Liver (tissue), 9 donors: ENCODE results near the gene ZRANB1. TPM values are rescaled to one million over a fixed set of nuclear protein-coding genes. Genes with fewer than 3 reads are reported as not detected.

Source experiments
- DNase-seq: peaks from one replicate; pipeline ENCODE4 v3.0.0-alpha.2; 2017; ENCODE audit warnings: low spot score
- H3K27ac ChIP-seq, 2 donors: one replicate each; pipeline ENCODE4 v1.7.0; 2013; ENCODE audit warnings: inconsistent platforms in 2 of 2, low read length in 2 of 2, control low read depth in 1 of 2, low read depth in 1 of 2, mild to moderate bottlenecking in 1 of 2
- H3K27me3 ChIP-seq, 4 donors: one replicate each; pipeline versions ENCODE4 v1.6.1 to v1.7.0; 2013; ENCODE audit warnings: low read length in 3 of 4, inconsistent platforms in 1 of 4, mild to moderate bottlenecking in 1 of 4, moderate library complexity in 1 of 4; ENCODE audit not compliant: control insufficient read depth in 4 of 4, insufficient read depth in 4 of 4
- H3K36me3 ChIP-seq, 4 donors: one replicate each; pipeline versions ENCODE4 v1.6.1 to v1.7.0; 2013; ENCODE audit warnings: low read length in 3 of 4, mild to moderate bottlenecking in 3 of 4, low read depth in 1 of 4, moderate library complexity in 1 of 4; ENCODE audit not compliant: control insufficient read depth in 4 of 4, insufficient read depth in 3 of 4
- H3K4me1 ChIP-seq, 4 donors: one replicate each; pipeline versions ENCODE4 v1.6.1 to v1.7.0; 2013; ENCODE audit warnings: low read length in 3 of 4, mild to moderate bottlenecking in 3 of 4, moderate library complexity in 1 of 4; ENCODE audit not compliant: control insufficient read depth in 4 of 4, insufficient read depth in 4 of 4
- H3K4me3 ChIP-seq, 3 donors: one replicate each; pipeline versions ENCODE4 v1.6.1 to v1.7.0; 2013; ENCODE audit warnings: low read length in 3 of 3, control low read depth in 1 of 3, low read depth in 1 of 3, mild to moderate bottlenecking in 1 of 3
- H3K9ac ChIP-seq, 2 donors: one replicate each; pipeline ENCODE4 v1.7.0; 2013; ENCODE audit warnings: low read length in 2 of 2, mild to moderate bottlenecking in 2 of 2, moderate library complexity in 2 of 2, control low read depth in 1 of 2, low read depth in 1 of 2
- H3K9me3 ChIP-seq, 4 donors: one replicate each; pipeline versions ENCODE4 v1.6.1 to v1.7.0; 2013; ENCODE audit warnings: low read length in 3 of 4; ENCODE audit not compliant: control insufficient read depth in 4 of 4
- EGR1 ChIP-seq, 2 donors: IDR thresholded peaks; 2 replicates each; pipeline ENCODE4 v1.6.1; 2016 to 2018; ENCODE audit warnings: antibody characterized with exemption in 2 of 2, low read depth in 2 of 2
- FOXA1 ChIP-seq: IDR thresholded peaks from 2 replicates; pipeline ENCODE4 v1.6.1; 2016; ENCODE audit warnings: antibody characterized with exemption
- FOXA2 ChIP-seq: IDR thresholded peaks from 2 replicates; pipeline ENCODE4 v1.6.1; 2016; ENCODE audit warnings: antibody characterized with exemption
- GABPA ChIP-seq, 2 donors: IDR thresholded peaks in 1 of 2; conservative IDR thresholded peaks in 1 of 2; 2 replicates each; pipeline ENCODE4 v1.6.1; 2016; ENCODE audit warnings: antibody characterized with exemption in 2 of 2, mild to moderate bottlenecking in 1 of 2, moderate library complexity in 1 of 2
- HNF4A ChIP-seq, 2 donors: conservative IDR thresholded peaks; 2 replicates each; pipeline ENCODE4 v1.6.1; 2016; ENCODE audit warnings: antibody characterized with exemption in 2 of 2, mild to moderate bottlenecking in 2 of 2
- HNF4G ChIP-seq: IDR thresholded peaks from 2 replicates; pipeline ENCODE4 v1.6.1; 2016; ENCODE audit warnings: antibody characterized with exemption
- JUND ChIP-seq, 2 donors: IDR thresholded peaks; 2 replicates each; pipeline ENCODE4 v1.6.1; 2016; ENCODE audit warnings: antibody characterized with exemption in 2 of 2
- MAX ChIP-seq: IDR thresholded peaks from 2 replicates; pipeline ENCODE4 v1.6.1; 2016; ENCODE audit warnings: antibody characterized with exemption
- NR2F2 ChIP-seq: IDR thresholded peaks from 2 replicates; pipeline ENCODE4 v1.6.1; 2016; ENCODE audit warnings: antibody characterized with exemption
- RAD21 ChIP-seq, 2 donors: IDR thresholded peaks; 2 replicates each; pipeline ENCODE4 v1.6.1; 2016; ENCODE audit warnings: antibody characterized with exemption in 2 of 2, mild to moderate bottlenecking in 2 of 2
- RXRA ChIP-seq, 2 donors: IDR thresholded peaks; 2 replicates each; pipeline ENCODE4 v1.6.1; 2017 to 2018; ENCODE audit warnings: antibody characterized with exemption in 2 of 2, mild to moderate bottlenecking in 1 of 2
- SP1 ChIP-seq: IDR thresholded peaks from 2 replicates; pipeline ENCODE4 v1.6.1; 2018; ENCODE audit warnings: antibody characterized with exemption, mild to moderate bottlenecking
- TAF1 ChIP-seq: conservative IDR thresholded peaks from 2 replicates; pipeline ENCODE4 v1.6.1; 2016; ENCODE audit warnings: antibody characterized with exemption, mild to moderate bottlenecking
- YY1 ChIP-seq: IDR thresholded peaks from 2 replicates; pipeline ENCODE4 v1.6.1; 2016; ENCODE audit warnings: antibody characterized with exemption, mild to moderate bottlenecking
- ZBTB33 ChIP-seq: IDR thresholded peaks from 2 replicates; pipeline ENCODE4 v1.6.1; 2016; ENCODE audit warnings: antibody characterized with exemption
- WGBS: extraction: QIAGEN DNeasy Blood & Tissue Kit; methylation state at CpG from one replicate; pipeline ENCODE4 v1.1.7; 2013; 5-methylcytosine and 5-hydroxymethylcytosine counted together
- polyA plus RNA-seq, 2 donors: library from polyadenylated mRNA; stranded (reverse) in 1 of 2; unstranded in 1 of 2; fragments of 200-250 nt in 1 of 2; fragments of >200 nt in 1 of 2; fragmentation: Nextera tagmentation in 1 of 2; extraction: Ambion mirVana in 1 of 2; gene quantifications; one replicate each; pipeline versions ENCODE4 v1.2.1 to v1.2.3, GENCODE V29; 2013 to 2015
- total RNA-seq, 2 donors: library from RNA; depleted of rRNA; stranded (reverse); fragments of >200 nt; gene quantifications; one replicate each; pipeline ENCODE4 v1.2.3, GENCODE V29; 2014
- TF ChIP-seq, protein P1 (sequence below): IDR thresholded peaks from 2 replicates; pipeline ENCODE4 v1.6.1; 2016; ENCODE audit warnings: antibody characterized with exemption
- TF ChIP-seq, protein P2 (sequence below): IDR thresholded peaks from 2 replicates; pipeline ENCODE4 v1.6.1; 2016; ENCODE audit warnings: antibody characterized with exemption, mild to moderate bottlenecking
- donor health status: healthy.
- donor health status: healthy.
- donor health status: healthy.
- donor health status: healthy.
- donor health status: healthy.

Gene ZRANB1
- total and polyA plus RNA-seq, 4 donors: 6.2 to 32.5 (median 14.4) TPM

GRCh38 chr10:124975977-124976514 is 34.1 kb downstream of the ZRANB1 start (continued):
- TF ChIP-seq ZBTB33: no peak
- no peak for TF ChIP-seq EGR1 (IDR thresholded peaks at IDR 0.05; ENCODE audit: low read depth in 2 of 2)
- TF ChIP-seq RXRA (IDR thresholded peaks at IDR 0.05): no peak
- no peak for TF ChIP-seq MAX
- TF ChIP-seq FOXA1: no peak
- no peak for TF ChIP-seq TAF1
- TF ChIP-seq RAD21 (IDR thresholded peaks at IDR 0.05): no peak
- no peak for TF ChIP-seq HNF4G
- no peak for TF ChIP-seq GABPA (IDR thresholded peaks at IDR 0.05 in 1 of 2, conservative IDR thresholded peaks at IDR 0.05 in 1 of 2)
- no peak for TF ChIP-seq YY1
- no peak for TF ChIP-seq NR2F2
- TF ChIP-seq JUND (IDR thresholded peaks at IDR 0.05): no peak
- TF ChIP-seq, protein P1, sequence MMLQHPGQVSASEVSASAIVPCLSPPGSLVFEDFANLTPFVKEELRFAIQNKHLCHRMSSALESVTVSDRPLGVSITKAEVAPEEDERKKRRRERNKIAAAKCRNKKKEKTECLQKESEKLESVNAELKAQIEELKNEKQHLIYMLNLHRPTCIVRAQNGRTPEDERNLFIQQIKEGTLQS: no peak

DNA sequence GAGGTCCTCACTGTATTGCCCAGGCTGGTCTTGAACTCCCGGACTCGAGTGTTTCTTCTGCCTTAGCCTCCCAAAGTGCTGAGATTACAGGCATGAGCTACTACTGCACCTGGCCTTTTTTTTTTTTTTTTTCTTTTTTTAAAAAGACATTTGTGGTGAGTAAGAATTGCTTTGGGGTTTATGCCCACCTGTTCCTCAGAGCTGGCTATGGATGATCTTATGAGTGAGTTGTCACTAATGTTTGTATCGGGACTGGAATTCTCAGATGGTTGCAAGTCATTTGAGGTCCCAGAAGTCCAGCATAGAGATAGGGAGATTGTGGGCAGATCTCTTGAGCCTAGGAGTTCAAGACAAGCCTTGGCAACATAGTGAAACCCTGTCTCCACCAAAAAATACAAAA is 35.2 kb downstream of the ZRANB1 start:
- 94% methylated on average over 3 of the region's 3 CpGs for WGBS
- H3K4me1 ChIP-seq: peaks cover 0 to 3% (median 1%) of the 10 kb centered on the region in 4 donors
- peaks cover 5 to 25% (median 15%) of the 10 kb centered on the region in 4 donors for H3K36me3 ChIP-seq
- H3K9ac ChIP-seq: no peak overlapping the region
- no peaks in the 10 kb centered on the region for H3K27me3 ChIP-seq
- no peak overlapping the region for H3K27ac ChIP-seq
- H3K9me3 ChIP-seq: no peaks in the 10 kb centered on the region
- TF ChIP-seq HNF4A (conservative IDR thresholded peaks at IDR 0.05) (no peak), FOXA2 (no peak), TAF1 (no peak), FOXA1 (no peak)
- TF ChIP-seq, protein P1: no peak
- H3K4me3 ChIP-seq: no peak overlapping the region
- DNase-seq: no peak

GRCh38 chr10:124977648-124978375 is 35.9 kb downstream of the ZRANB1 start:
- no peak overlapping the region for H3K27ac ChIP-seq
- no peak overlapping the region for H3K9ac ChIP-seq
- H3K27me3 ChIP-seq: no peaks in the 10 kb centered on the region
- no peak for DNase-seq
- WGBS: 65% methylated on average over 4 of the region's 4 CpGs
- H3K9me3 ChIP-seq: no peaks in the 10 kb centered on the region
- H3K36me3 ChIP-seq: peaks cover 5 to 30% (median 15%) of the 10 kb centered on the region in 4 donors
- H3K4me3 ChIP-seq: no peak overlapping the region
- H3K4me1 ChIP-seq: peaks cover 0 to 6% (median 4%) of the 10 kb centered on the region in 4 donors
- no peak for TF ChIP-seq EGR1 (IDR thresholded peaks at IDR 0.05; ENCODE audit: low read depth in 2 of 2)
- no peak for TF ChIP-seq ZBTB33
- no peak for TF ChIP-seq FOXA1
- TF ChIP-seq YY1: no peak
- TF ChIP-seq FOXA2: no peak
- no peak for TF ChIP-seq NR2F2
- TF ChIP-seq, protein P2, sequence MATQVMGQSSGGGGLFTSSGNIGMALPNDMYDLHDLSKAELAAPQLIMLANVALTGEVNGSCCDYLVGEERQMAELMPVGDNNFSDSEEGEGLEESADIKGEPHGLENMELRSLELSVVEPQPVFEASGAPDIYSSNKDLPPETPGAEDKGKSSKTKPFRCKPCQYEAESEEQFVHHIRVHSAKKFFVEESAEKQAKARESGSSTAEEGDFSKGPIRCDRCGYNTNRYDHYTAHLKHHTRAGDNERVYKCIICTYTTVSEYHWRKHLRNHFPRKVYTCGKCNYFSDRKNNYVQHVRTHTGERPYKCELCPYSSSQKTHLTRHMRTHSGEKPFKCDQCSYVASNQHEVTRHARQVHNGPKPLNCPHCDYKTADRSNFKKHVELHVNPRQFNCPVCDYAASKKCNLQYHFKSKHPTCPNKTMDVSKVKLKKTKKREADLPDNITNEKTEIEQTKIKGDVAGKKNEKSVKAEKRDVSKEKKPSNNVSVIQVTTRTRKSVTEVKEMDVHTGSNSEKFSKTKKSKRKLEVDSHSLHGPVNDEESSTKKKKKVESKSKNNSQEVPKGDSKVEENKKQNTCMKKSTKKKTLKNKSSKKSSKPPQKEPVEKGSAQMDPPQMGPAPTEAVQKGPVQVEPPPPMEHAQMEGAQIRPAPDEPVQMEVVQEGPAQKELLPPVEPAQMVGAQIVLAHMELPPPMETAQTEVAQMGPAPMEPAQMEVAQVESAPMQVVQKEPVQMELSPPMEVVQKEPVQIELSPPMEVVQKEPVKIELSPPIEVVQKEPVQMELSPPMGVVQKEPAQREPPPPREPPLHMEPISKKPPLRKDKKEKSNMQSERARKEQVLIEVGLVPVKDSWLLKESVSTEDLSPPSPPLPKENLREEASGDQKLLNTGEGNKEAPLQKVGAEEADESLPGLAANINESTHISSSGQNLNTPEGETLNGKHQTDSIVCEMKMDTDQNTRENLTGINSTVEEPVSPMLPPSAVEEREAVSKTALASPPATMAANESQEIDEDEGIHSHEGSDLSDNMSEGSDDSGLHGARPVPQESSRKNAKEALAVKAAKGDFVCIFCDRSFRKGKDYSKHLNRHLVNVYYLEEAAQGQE: no peak
- TF ChIP-seq HNF4G: no peak
- no peak for TF ChIP-seq JUND (IDR thresholded peaks at IDR 0.05)
- no peak for TF ChIP-seq RAD21 (IDR thresholded peaks at IDR 0.05)
- TF ChIP-seq RXRA (IDR thresholded peaks at IDR 0.05): no peak
- no peak for TF ChIP-seq SP1
- no peak for TF ChIP-seq TAF1
